Measurements from ENCODE around the gene SMIM29.
A peak's percentile ranks its signal among the peaks of the same experiment; 100 is the strongest.
"Not testable (repeated sequence)": the region's sequence is repeated elsewhere in the genome, so short reads cannot be mapped to it uniquely, and the experiment has no call there.

SMIM29 gene

GRCh38 chr6:34247481-34248197 is 1.2 kb downstream of the SMIM29 start:
- no peak for DNase-seq
- Mint-ChIP-seq H3K4me1 (peaks cover 62% of the 10 kb centered on the region), H3K36me3 (ENCODE audit: low read depth) (peaks cover 19% of the 10 kb centered on the region), H3K4me3 (peak overlapping the region; percentile 83), H3K27me3 (no peaks in the 10 kb centered on the region), H3K27ac (peak overlapping the region; percentile 75), H3K9me3 (no peaks in the 10 kb centered on the region)
- ATAC-seq: no peak

GRCh38 chr6:34246563-34247391 is 2.0 kb downstream of the SMIM29 start:
- peaks cover 27% of the 10 kb centered on the region for H3K36me3 Mint-ChIP-seq (ENCODE audit: low read depth)
- peak overlapping the region; percentile 75 for H3K27ac Mint-ChIP-seq
- ATAC-seq (peak; percentile 11), DNase-seq (peak; percentile 72)
- H3K4me3 Mint-ChIP-seq: peak overlapping the region; percentile 42
- H3K4me1 Mint-ChIP-seq: peaks cover 70% of the 10 kb centered on the region
- no peaks in the 10 kb centered on the region for H3K9me3 Mint-ChIP-seq
- H3K27me3 Mint-ChIP-seq: no peaks in the 10 kb centered on the region

- ATAC-seq: no peak
- H3K27me3 Mint-ChIP-seq: no peaks in the 10 kb centered on the region
- no peaks in the 10 kb centered on the region for H3K9me3 Mint-ChIP-seq
- no peak overlapping the region for H3K4me3 Mint-ChIP-seq
- DNase-seq: no peak
- peaks cover 33% of the 10 kb centered on the region for H3K36me3 Mint-ChIP-seq (ENCODE audit: low read depth)
- peaks cover 76% of the 10 kb centered on the region for H3K4me1 Mint-ChIP-seq
- H3K27ac Mint-ChIP-seq: peak overlapping the region; percentile 75
Observed at GRCh38 chr6:34246249-34246562, 2.6 kb downstream of the SMIM29 start.

GRCh38 chr6:34245761-34246140 is 3.1 kb downstream of the SMIM29 start:
- not testable (repeated sequence) for H3K9me3 Mint-ChIP-seq
- Mint-ChIP-seq H3K27ac (peak overlapping the region; percentile 75), H3K4me1 (peaks cover 81% of the 10 kb centered on the region)

GRCh38 chr6:34245032-34245760 is 3.6 kb downstream of the SMIM29 start:
- Mint-ChIP-seq H3K36me3 (ENCODE audit: low read depth) (peaks cover 39% of the 10 kb centered on the region), H3K4me1 (peaks cover 86% of the 10 kb centered on the region), H3K27ac (peak overlapping the region; percentile 75)
- not testable (repeated sequence) for H3K27me3 Mint-ChIP-seq, ATAC-seq, DNase-seq, H3K4me3 Mint-ChIP-seq, H3K9me3 Mint-ChIP-seq

More at GRCh38 chr6:34245761-34246140, 3.1 kb downstream of the SMIM29 start:
- not testable (repeated sequence) for H3K4me3 Mint-ChIP-seq, ATAC-seq, H3K27me3 Mint-ChIP-seq, DNase-seq
- peaks cover 37% of the 10 kb centered on the region for H3K36me3 Mint-ChIP-seq (ENCODE audit: low read depth)

- DNase-seq (peak; percentile 65), ATAC-seq (peak; percentile 34)
- H3K27me3 Mint-ChIP-seq: no peaks in the 10 kb centered on the region
- peaks cover 48% of the 10 kb centered on the region for H3K36me3 Mint-ChIP-seq (ENCODE audit: low read depth)
- H3K4me1 Mint-ChIP-seq: peaks cover 87% of the 10 kb centered on the region
- no peaks in the 10 kb centered on the region for H3K9me3 Mint-ChIP-seq
- peak overlapping the region; percentile 21 for H3K4me3 Mint-ChIP-seq
- peak overlapping the region; percentile 97 for H3K27ac Mint-ChIP-seq
Observed at GRCh38 chr6:34243901-34244884, 4.6 kb downstream of the SMIM29 start.

- Mint-ChIP-seq H3K4me1 (peaks cover 92% of the 10 kb centered on the region), H3K27me3 (no peaks in the 10 kb centered on the region), H3K27ac (peak overlapping the region; percentile 97), H3K9me3 (no peaks in the 10 kb centered on the region), H3K36me3 (ENCODE audit: low read depth) (peaks cover 57% of the 10 kb centered on the region), H3K4me3 (peak overlapping the region; percentile 48)
- no peak for ATAC-seq
- DNase-seq: no peak
Observed at GRCh38 chr6:34243131-34243771, 5.6 kb downstream of the SMIM29 start.

- Mint-ChIP-seq H3K9me3 (no peaks in the 10 kb centered on the region), H3K27me3 (no peaks in the 10 kb centered on the region), H3K4me3 (peak overlapping the region; percentile 48), H3K36me3 (ENCODE audit: low read depth) (peaks cover 58% of the 10 kb centered on the region), H3K4me1 (peaks cover 86% of the 10 kb centered on the region), H3K27ac (peak overlapping the region; percentile 97)
- DNase-seq: no peak
- ATAC-seq: peak; percentile 0
Observed at GRCh38 chr6:34242252-34243130, 6.3 kb downstream of the SMIM29 start.

- no peak for ATAC-seq
- H3K36me3 Mint-ChIP-seq (ENCODE audit: low read depth): peaks cover 58% of the 10 kb centered on the region
- peak overlapping the region; percentile 97 for H3K27ac Mint-ChIP-seq
- no peak for DNase-seq
- peak overlapping the region; percentile 92 for H3K4me3 Mint-ChIP-seq
- H3K4me1 Mint-ChIP-seq: peaks cover 80% of the 10 kb centered on the region
- no peaks in the 10 kb centered on the region for H3K9me3 Mint-ChIP-seq
- no peaks in the 10 kb centered on the region for H3K27me3 Mint-ChIP-seq
Observed at GRCh38 chr6:34241351-34242215, 7.2 kb downstream of the SMIM29 start.

GRCh38 chr6:34240329-34241248 is 8.2 kb downstream of the SMIM29 start:
- peaks cover 54% of the 10 kb centered on the region for H3K36me3 Mint-ChIP-seq (ENCODE audit: low read depth)
- H3K4me1 Mint-ChIP-seq: peaks cover 76% of the 10 kb centered on the region
- H3K4me3 Mint-ChIP-seq: peak overlapping the region; percentile 92

GRCh38 chr6:34239893-34240292 is 8.9 kb downstream of the SMIM29 start:
- ATAC-seq (no peak), DNase-seq (no peak)
- Mint-ChIP-seq H3K4me1 (peaks cover 69% of the 10 kb centered on the region), H3K9me3 (no peaks in the 10 kb centered on the region), H3K27ac (peak overlapping the region; percentile 97), H3K4me3 (peak overlapping the region; percentile 92), H3K27me3 (no peaks in the 10 kb centered on the region), H3K36me3 (ENCODE audit: low read depth) (peaks cover 54% of the 10 kb centered on the region)

More at GRCh38 chr6:34240329-34241248, 8.2 kb downstream of the SMIM29 start:
- no peak for DNase-seq
- no peak for ATAC-seq
- Mint-ChIP-seq H3K9me3 (no peaks in the 10 kb centered on the region), H3K27me3 (no peaks in the 10 kb centered on the region), H3K27ac (peak overlapping the region; percentile 97)

Measured in activated naive CD8-positive, alpha-beta T cell treated with anti-CD3 and anti-CD28 coated beads, Interleukin-2, amount 50 U/mL, for 24 hours (primary cell).